DMS 273 (cell line): ENCODE measurements around the gene TMEM94.
"Not testable (repeated sequence)": the region's sequence is repeated elsewhere in the genome, so short reads cannot be mapped to it uniquely, and the experiment has no call there.

Experiments used
- DNase-seq: peaks from one replicate; lab custom pipeline; 2025; ENCODE audit not compliant: unreplicated experiment; lab: John Stamatoyannopoulos, UW

Gene TMEM94

DNA sequence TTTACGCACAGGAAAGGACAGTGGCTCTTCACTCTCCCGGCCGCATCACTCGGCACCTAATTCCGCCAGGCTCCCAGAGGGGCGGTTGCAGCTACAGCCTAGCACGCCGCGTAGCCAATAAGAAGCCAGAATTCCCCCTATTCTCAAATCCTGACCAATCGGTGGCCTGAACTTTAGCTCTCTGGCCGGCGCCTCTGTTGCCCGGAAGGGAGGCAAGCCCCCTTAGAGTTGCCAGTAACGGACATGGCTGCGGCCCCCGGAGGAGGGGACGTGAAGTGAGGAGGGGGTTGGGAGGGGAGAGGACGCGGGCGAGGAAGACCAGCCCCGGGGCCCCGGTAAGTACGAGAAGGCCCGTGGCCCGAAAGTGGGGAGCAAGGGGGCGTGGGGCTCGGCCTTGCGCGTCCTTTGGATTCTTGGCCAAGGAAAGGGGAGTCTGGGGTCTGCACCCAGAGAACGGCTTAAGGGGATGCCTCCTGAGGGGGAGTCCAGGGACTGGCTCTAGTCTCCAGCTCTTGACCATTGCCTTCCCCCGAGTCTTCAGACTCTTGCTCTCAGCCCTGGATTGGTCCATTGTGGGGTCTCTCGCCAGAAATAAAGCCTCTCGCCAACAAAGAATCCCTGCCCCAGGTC, at the start of gene TMEM94:
TSS of gene TMEM94 (plus strand) at position 219 of the 630 bp plus-strand sequence. CDS start 15,271 bp downstream, outside the sequence.
- peak; percentile 99 for DNase-seq

DNA sequence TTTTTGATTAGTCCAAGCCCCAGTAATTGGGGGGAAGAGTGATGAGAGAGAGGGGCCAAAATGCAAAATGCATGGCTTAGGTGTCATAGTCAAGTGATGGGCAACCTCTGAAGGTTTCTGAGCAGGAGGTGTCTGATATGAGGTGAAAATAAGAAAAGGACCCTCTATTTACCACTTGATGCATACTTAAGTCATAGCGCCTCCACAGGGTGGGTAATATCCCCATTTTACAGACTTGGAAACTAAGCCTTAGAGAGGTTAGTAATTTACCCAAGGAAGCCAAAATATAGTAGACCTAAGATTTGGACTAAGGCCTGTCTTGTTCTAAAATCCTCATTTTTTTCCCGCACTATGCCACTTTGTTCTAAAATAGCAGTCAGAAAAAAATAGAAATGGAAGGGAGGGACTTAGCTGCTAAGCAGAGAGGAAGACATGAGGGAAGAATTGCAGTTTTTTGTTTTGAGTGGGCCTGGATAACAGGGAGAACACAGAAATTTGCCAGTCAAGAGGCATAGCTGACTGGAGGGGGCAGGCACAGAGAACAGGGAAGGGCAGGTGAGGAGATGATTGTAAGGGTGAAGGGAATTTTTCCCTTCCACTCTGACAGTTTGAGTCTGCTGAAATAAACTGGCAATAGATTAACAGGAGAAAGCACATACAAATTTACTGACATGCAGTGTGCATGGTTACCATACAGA, 48.6 kb upstream of the TMEM94 start:
- DNase-seq = no peak

DNA sequence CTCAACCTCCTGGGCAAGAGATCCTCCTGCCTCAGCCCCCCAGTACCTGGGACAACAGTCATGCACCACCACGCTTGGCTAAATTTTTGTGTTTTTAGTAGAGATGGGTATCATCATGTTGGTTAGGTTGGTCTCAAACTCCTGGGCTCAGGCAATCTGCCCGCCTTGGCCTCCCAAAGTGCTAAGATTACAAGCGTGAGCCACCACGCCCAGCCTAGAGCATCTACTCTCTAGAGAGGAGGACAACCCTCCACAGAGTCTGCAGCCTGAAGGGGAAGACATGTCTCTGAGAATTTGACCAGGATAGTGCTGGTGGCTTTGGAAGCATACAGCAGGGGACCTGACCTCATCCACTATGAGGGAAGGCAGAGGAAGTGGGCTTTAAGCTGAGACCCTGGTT, 46.3 kb upstream of the TMEM94 start:
- DNase-seq = no peak

DNA sequence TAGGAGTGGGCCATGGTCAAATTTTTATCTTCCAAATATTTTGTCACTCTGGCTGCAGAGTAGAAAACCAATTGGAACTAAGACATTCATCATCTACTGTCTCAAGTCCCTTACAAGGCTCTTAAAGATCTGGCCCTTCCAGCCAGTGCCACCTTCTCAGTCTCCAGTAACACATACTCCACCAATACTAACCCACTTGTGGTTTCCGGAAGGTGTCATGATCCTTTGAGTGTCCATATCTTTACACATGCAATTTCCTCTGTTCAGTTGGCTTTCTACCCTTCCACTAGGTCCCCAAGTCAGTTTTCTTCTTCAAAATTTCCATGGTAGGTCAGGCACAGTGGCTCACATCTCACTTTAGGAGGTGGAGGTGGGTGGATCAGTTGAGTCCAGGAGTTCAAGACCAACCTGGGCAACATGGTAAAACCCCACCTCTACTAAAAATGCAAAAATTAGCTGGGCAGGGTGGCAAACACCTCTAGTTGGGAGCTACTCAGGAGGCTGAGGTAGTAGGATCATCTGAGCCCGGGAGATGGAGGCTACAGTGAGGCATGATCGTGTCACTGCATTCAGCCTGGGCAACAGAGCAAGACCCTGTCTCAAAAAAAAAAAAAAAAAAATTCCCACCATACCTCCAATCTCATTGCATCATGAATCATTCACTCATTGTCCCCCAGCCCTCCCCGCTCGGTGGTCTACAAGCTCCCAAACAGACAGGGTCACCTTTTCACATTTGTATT, 44.9 kb upstream of the TMEM94 start:
- no peak for DNase-seq

DNA sequence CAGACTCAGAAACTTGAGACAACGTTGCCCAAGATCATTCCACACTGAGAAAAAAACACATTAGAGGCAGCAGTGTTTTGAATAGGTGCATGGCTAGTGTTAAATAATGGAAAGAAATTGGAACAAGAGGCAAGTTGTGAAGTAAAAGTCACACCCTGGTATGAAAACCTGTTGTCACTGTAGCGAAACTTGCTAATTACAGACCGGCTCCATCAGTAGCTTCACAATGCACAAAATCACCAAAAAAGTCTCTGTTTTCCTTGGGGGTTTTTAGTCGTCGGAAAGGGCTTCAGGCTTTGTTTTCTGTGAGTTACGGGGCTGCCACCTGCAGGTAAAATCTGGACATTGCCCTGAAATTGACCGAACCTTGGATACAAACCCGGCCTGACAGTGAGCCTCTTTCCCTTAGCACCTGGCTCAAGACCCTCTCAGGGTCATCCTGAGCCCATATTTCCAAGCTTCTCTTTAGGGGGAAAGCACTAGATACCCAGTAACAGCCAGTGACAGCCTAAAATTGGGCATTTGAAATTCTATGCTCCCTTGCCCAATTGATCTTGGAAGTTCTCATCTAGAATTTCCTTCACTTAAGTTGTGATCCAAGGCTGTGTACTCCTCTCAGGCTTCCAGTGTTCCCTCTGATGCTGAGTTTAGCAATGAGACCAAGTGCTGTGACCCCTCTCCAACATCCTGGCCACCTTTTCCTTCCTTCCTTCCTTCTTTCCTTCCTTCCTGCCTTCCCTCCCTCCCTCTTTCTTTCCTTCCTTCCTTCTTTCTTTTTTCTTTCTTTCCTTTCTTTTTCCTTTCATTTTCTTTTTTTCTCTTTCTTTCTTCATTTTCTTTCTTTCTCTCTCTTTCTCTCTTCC, 43.7 kb upstream of the TMEM94 start:
- peak; percentile 87 for DNase-seq

DNA sequence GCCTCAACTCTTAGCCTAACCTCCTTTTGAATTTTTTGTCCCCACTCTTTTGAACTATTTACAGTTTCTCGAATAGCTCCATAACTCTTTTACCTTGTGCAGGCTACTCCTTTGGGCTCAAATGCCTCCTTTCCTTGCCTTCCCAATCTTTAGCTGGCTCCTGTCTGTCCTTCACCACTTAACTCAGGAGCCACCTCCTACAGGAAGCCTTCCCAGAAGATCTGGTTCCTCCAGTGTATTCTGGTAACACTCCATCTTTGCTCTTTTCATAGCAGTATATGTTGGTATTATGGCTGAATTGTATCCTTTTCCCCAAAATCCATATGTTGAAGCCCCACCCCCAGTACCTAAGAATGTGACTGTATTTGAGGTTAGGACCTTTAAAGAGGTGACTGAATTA, 41.9 kb upstream of the TMEM94 start:
- no peak for DNase-seq

DNA sequence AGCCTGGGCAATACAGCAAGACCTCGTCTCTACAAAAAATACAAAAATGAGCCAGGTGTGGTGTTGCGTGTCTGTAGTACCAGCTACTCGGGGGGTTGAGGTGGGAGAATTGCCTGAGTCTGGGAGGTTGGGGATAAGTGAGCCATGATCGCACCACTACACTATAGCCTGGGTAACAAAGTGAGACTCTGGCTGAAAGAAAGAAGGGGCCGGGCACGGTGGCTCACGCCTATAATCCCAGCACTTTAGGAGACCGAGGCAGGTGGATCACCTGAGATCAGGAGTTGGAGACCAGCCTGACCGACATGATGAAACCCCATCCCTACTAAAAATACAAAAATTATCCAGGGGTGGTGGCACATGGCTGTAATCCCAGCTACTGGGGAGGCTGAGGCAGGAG, 40.4 kb upstream of the TMEM94 start:
- no peak for DNase-seq

DNA sequence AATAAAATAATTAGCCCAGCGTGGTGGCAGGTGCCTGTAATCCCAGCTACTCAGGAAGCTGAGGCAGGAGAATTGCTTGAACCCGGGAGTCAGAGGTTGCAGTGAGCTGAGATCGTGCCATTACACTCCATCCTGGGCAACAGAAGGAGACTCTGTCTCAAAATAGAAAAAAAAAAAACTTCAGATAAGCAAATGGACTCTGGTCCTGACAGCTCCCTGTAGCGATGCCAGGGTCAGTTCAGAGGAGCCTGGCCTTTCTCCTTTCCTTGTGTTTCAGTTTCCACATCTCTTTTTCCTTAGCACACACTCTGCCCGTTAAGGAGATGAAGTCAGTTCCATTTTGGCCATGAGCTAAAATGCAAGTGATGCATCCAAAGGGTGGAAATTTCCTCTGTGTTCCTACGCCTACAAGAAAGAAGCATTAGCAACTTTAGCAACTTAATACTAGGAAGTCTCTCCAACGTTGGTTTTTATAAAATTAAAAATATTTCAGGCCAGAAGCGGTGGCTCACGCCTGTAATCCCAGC, 39.3 kb upstream of the TMEM94 start:
- no peak for DNase-seq

DNA sequence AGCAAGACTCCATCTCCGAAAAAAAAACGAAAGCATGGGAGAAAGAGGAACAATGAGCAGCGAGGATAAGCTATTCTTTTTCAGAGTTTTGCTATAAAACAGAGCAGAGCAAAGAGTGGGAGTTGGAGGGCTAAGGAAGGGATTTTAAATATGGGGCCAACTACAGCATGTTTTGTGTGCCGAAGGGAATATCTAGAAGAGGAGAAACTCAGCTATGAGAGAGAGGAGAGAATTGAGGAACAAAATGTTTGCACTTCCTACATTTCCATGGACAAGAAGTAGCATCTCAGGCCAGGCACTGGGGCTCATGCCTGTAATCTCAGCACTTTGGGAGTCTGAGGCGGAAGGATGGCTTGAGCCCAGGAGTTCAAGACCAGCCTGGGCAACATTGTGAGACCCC, 37.9 kb upstream of the TMEM94 start:
- no peak for DNase-seq

DNA sequence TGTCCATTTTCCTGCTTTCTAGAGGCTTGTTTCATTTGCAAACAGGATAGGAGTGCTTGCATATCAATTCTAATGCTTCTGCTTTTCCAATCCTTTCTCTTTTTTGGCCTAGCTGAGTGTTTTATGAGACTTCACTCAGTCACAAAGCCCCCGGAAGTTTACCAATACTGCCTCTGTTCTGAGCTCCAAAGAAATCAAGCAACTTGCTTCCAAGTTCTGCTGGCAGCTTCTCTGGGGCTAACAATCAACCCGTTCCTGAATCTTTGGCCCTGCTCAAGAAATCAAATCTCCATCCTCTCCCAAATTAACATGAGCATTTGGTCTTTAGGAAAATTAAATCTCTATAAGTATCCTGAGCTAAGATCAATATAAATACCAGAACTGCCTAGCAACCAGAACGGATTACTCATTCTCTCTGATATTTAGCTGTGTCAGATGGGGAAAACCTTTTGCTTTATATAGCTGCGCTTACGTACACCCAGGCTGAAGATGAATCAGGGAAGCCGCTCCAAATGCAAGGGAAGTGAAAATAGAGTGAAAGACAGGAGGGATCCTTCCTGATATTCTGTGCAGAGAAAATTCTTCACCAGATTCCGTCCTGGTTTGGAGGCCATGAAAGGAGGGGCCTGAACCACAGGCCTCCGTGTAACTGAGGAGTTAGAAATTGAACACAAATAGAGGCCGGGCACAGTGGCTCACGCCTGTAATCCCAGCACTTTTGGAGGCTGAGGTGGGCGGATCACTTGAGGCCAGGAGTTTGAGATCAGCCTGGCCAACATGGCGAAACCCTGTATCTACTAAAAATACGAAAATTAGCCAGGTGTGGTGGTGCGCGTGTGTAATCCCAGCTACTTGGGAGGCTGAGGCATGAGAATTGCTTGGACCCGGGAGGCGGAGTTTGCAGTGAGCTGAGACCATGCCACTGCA, 27.6 kb upstream of the TMEM94 start:
- DNase-seq = no peak

DNA sequence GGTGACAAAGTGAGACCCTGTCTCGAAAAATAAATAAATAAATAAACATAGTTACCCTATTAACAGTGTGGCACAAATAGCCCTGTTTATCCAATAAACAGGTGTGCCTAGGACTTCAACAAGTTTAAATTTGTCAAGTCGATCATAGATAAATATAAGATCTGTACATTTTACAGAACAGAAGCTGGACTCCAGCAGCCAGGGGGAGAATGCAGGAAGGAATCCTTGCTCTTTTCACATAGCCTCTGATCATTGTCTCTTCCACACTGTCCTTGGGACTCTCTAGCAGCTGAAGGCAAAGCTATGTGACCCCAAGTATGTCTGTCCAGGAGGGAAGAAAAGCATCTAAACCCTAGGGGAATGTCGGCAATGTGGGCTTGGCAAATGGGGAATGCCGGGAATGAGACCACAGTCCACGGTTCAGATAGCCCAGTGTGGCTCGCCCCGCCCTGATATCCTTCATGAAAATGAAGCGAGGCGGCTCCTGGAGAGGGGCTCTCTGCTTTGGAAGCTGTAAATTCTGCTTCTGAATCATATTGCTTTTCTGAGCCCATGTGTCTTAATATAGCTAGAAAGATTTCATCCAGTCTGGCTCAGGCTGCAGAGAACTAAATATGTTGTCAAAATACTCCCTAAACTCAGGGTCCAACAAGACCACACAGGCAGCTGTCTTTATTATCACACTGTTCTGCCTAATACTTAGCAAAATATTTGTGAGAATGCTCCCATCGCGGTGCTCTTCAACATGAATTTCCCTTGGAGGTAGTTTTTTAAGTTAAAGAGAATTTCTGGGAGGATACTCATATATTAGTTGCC, 26.1 kb upstream of the TMEM94 start:
- no peak for DNase-seq

DNA sequence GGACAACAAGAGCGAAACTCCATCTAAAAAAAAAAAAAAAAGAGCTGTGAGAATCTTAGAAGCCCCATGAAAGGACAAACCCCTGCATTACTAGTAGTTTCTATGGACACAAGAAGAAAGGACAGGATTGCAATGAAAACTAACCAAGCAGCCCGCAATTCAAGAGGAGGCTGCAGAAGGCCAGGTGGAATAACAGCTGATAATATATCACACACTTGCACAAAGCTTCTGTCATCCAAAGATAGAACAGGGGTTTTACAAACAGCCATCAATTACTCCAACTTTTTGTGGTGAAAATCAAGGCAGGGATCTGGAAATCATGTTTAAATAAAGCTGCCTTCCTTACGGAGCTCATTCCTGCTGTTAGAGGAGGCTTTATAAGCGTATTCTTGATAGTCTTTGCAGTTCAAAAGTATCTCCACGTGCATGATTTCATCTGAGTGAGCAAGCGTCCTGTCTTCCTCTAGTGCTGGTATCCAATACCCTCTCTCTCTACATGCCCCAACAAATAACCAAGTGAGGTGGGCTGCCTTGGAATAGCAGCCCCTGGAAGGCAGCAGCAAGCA, 23.1 kb upstream of the TMEM94 start:
- no peak for DNase-seq

DNA sequence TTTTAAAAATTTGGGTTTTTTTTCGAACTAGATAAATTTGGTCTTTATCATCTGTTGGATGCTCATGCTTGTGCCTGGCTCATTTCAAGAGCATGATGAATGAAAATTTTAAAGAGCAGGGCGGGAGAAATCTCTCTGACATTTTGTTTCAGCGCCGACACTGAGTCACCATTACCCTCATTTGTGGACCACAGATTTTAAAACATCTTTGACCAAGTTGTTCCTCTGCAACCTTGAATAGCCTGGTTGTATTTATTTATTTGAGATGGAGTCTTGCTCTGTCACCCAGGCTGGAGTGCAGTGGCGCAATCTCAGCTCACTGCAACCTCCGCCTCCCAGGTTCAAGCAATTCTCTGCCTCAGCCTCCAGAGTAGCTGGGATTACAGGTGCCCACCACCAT, 22.0 kb upstream of the TMEM94 start:
- not testable (repeated sequence) for DNase-seq

DNA sequence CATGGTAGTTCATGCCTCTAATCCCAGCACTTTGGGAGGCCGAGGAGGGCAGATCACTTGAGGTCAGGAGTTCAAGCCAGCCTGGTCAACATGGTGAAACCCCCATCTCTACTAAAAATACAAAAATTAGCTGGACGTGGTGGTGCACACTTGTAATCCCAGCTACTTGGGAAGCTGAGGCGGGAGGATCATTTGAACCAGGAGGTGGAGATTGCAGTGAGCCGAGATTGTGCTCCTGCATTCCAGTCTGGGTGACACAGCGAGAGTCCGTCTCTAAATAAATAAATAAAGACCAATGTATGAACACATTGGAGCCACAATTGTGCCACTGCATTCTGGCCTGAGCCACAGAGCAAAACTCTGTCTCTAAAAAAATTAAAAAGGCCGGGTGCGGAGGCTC, 19.0 kb upstream of the TMEM94 start:
- not testable (repeated sequence) for DNase-seq

DNA sequence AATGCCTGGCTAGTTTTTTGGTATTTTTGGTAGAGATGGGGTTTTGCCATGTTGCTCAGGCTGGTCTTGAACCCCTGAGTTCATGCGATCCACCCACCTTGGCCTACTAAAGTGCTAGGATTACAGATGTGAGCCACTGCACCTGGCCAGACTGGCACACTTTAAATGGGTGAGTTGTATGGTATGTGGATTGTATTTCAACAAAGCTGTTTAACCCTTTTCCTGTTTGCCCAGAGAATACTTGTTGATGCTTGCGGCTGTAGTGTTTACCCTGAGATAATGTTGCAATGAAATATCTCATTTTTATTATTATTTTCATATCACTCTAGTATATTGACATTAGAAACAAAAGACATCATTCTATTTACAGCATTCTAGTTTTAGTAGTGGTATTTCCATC, 17.1 kb upstream of the TMEM94 start:
- DNase-seq = no peak

DNA sequence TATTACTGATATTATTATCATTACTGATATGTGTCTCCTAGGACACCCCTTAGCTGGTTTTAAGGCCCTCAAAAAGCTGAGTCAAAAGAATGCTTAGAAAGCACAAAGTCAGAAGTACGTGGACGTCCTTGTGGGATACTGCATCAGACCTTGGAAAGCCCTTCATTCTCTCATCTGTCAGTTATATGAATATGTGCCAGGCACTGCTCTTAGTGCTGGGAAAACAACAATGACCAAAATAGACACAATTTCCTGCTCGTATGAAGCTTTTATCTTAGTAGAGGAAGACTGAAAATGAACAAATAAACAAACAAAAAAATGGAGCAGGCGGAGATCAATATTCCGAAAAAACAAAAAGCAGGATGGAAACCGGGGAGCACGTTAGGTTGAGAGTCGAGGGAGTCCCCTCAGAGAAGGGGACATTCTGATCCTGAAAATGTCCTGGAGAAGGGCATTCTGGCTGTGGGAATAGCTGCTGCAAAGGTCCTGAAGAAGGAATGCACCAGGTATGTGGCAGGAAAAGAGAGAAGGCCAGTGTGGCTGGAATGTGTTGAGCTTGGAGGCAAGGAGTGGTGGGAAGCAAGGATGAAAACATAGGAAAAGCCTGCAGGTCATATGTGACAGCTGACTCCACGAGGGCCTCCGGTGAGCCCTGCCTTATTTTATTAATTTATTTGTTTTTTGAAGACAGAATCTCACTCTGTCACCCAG, 15.5 kb upstream of the TMEM94 start:
- no peak for DNase-seq

DNA sequence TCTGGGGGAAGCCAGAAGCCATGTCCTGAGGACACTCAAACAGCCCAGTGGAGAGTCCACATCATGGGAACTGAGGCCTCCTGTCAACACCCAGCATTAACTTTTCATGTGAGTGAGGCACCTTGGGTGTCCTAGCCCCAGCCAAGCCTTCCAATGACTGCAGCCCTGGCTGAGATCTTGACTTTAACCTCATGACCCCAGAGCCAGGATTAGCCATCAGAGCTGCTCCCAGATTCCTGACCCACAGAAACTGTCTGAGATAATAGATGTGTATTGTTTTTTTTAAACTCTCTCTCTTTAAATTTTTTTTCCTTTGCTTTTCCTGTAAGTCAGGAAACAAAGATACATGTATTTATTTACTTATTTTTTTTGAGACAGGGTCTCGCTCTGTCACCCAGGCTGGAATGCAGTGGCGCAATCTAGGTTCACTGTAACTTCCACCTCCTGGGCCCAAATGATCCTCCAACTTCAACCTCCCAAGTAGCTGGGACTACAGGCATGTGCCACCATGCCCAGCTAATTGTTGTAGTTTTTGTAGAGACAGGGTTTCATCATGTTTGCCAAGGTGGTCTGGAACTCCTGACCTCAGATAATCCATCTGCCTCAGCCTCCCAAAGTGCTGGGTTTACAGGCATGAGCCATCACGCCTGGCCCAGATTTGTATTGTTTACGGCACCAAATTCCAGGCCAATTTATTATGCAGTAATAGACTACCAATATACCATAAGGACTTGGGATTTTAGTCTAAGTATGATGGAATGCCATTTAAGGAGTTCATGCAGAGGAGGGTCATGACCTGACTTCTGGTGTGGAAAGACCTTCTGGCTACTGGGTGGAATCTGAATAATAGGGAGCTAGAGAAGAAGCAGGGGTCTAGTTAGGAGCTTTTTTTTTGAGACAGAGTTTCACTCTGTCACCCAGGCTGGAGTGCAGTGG, 14.0 kb upstream of the TMEM94 start:
- no peak for DNase-seq
